HuH-7 (cell line): Measurements from ENCODE around the gene PDLIM5.
"Not testable (repeated sequence)": the region's sequence is repeated elsewhere in the genome, so short reads cannot be mapped to it uniquely, and the experiment has no call there.

ENCODE experiments used
- DNase-seq: peaks from one replicate; pipeline ENCODE4 v3.0.0; 2011; ENCODE audit warnings: low spot score

PDLIM5 gene

GRCh38 chr4:94598758-94599157, 147.0 kb downstream of the PDLIM5 start:
- no peak for DNase-seq

- DNase-seq: no peak
Observed at GRCh38 chr4:94603170-94603747, 151.5 kb downstream of the PDLIM5 start.

- DNase-seq: no peak
Observed at GRCh38 chr4:94605241-94605805, 153.6 kb downstream of the PDLIM5 start.

- no peak for DNase-seq
Observed at GRCh38 chr4:94610145-94610544, 158.4 kb downstream of the PDLIM5 start.

GRCh38 chr4:94613248-94613647, 161.5 kb downstream of the PDLIM5 start:
- no peak for DNase-seq

GRCh38 chr4:94615451-94615850, 163.7 kb downstream of the PDLIM5 start:
- DNase-seq: no peak

- no peak for DNase-seq
Observed at GRCh38 chr4:94621491-94622080, 169.8 kb downstream of the PDLIM5 start.

GRCh38 chr4:94623126-94623911, 171.6 kb downstream of the PDLIM5 start:
- DNase-seq: no peak

- DNase-seq: no peak
Observed at GRCh38 chr4:94626942-94627341, 175.2 kb downstream of the PDLIM5 start.

GRCh38 chr4:94629058-94629457, 177.3 kb downstream of the PDLIM5 start:
- DNase-seq: not testable (repeated sequence)

- DNase-seq: no peak
Observed at GRCh38 chr4:94629837-94630236, 178.1 kb downstream of the PDLIM5 start.

GRCh38 chr4:94634271-94634670, 182.5 kb downstream of the PDLIM5 start:
- no peak for DNase-seq

GRCh38 chr4:94635177-94635576, 183.4 kb downstream of the PDLIM5 start:
- no peak for DNase-seq

GRCh38 chr4:94636004-94636403, 184.3 kb downstream of the PDLIM5 start:
- DNase-seq: no peak

- no peak for DNase-seq
Observed at GRCh38 chr4:94639298-94639697, 187.6 kb downstream of the PDLIM5 start.

- DNase-seq: no peak
Observed at GRCh38 chr4:94640151-94640550, 188.4 kb downstream of the PDLIM5 start.

GRCh38 chr4:94641702-94642560, 190.2 kb downstream of the PDLIM5 start:
- DNase-seq: no peak

GRCh38 chr4:94642561-94642866, 190.8 kb downstream of the PDLIM5 start:
- DNase-seq: no peak

- no peak for DNase-seq
Observed at GRCh38 chr4:94648699-94649098, 197.0 kb downstream of the PDLIM5 start.

GRCh38 chr4:94649381-94650133, 197.8 kb downstream of the PDLIM5 start:
- DNase-seq: no peak

GRCh38 chr4:94650134-94650495, 198.4 kb downstream of the PDLIM5 start:
- no peak for DNase-seq

GRCh38 chr4:94650690-94651089, 198.9 kb downstream of the PDLIM5 start:
- no peak for DNase-seq
